ENCODE data around the gene FAIM. TPM values are rescaled to one million over a fixed set of nuclear protein-coding genes. Genes with fewer than 3 reads are reported as not detected.
"Not testable (repeated sequence)": the region's sequence is repeated elsewhere in the genome, so short reads cannot be mapped to it uniquely, and the experiment has no call there.

FAIM gene
- total RNA-seq, 1 experiment from 2014 or later: 15.0 TPM

DNA sequence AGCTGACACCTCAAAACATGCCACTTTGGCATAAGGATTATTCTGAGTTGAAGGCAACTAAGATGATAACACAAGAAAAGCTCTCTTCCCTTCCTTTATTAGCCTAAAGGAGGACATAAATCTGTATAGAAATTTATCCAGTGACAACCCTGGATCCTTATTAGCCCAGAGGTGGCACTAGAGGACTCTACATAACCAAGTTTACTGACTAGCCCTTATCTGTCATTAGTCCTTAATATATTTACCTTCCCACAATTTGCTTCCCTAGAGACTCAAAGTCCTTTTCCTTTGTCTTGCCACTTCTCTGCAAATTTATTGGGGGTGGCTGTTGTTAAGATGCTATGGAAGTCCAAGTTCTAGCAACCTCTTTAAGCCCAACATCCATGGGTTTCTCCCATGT is 41.2 kb upstream of the FAIM start:
- ChIA-PET POLR2A (interaction anchor here (1.0 kb wide), 1 partner anchor 14 kb away, joined by 3 read pairs; no protein-coding TSS in a partner anchor), CTCF (interaction anchor here (0.6 to 1.2 kb wide), 2 partner anchors 29 to 217 kb away, joined by 4 read pairs; no protein-coding TSS in a partner anchor)
- DNase-seq (ENCODE audit: unreplicated experiment): no peak
- TF ChIP-seq, protein P1, sequence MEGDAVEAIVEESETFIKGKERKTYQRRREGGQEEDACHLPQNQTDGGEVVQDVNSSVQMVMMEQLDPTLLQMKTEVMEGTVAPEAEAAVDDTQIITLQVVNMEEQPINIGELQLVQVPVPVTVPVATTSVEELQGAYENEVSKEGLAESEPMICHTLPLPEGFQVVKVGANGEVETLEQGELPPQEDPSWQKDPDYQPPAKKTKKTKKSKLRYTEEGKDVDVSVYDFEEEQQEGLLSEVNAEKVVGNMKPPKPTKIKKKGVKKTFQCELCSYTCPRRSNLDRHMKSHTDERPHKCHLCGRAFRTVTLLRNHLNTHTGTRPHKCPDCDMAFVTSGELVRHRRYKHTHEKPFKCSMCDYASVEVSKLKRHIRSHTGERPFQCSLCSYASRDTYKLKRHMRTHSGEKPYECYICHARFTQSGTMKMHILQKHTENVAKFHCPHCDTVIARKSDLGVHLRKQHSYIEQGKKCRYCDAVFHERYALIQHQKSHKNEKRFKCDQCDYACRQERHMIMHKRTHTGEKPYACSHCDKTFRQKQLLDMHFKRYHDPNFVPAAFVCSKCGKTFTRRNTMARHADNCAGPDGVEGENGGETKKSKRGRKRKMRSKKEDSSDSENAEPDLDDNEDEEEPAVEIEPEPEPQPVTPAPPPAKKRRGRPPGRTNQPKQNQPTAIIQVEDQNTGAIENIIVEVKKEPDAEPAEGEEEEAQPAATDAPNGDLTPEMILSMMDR (IDR thresholded peaks at IDR 0.05; ENCODE audit: unreplicated experiment): no peak
- Mint-ChIP-seq H3K4me3 (ENCODE audit: unreplicated experiment) (no peak overlapping the region), H3K36me3 (ENCODE audit: insufficient read depth, unreplicated experiment) (peaks cover 16% of the 10 kb centered on the region), H3K4me1 (ENCODE audit: insufficient read depth, unreplicated experiment) (no peaks in the 10 kb centered on the region), H3K9me3 (ENCODE audit: unreplicated experiment) (no peaks in the 10 kb centered on the region), H3K27ac (ENCODE audit: low read depth, unreplicated experiment) (no peak overlapping the region), H3K27me3 (ENCODE audit: insufficient read depth, unreplicated experiment) (no peaks in the 10 kb centered on the region)
- intact Hi-C loops (cut with micrococcal nuclease): no loop called here
- BruUV-seq (replicated peaks): no TSS peak

DNA sequence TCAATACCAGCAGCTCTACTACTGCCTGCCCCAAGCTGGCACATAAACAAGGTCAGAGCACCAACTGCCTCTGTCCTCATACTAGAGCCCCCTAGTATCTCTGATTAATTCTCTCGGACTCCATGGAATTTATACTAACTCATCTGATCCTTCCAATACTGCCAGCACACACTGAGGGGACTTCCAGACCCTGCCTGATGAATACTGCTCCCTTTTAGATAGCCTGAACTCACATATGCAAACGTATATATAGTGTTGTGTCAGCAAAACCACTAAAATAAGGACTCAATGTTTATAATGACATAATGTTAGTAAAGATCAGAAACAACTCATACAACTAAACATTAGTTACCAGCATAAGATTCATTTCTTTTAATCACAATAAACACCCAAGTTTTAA is 39.5 kb upstream of the FAIM start:
- CTCF ChIA-PET: interaction anchor here (0.9 to 1.2 kb wide), 3 partner anchors 25 to 152 kb away, joined by 3 to 4 read pairs (median 3); partner anchors contain the start of gene CEP70
- TF ChIP-seq, protein P1 (IDR thresholded peaks at IDR 0.05; ENCODE audit: unreplicated experiment): no peak
- no TSS peak for BruUV-seq (replicated peaks)
- H3K27me3 Mint-ChIP-seq (ENCODE audit: insufficient read depth, unreplicated experiment): no peaks in the 10 kb centered on the region
- no peak overlapping the region for H3K27ac Mint-ChIP-seq (ENCODE audit: low read depth, unreplicated experiment)
- no peaks in the 10 kb centered on the region for H3K4me1 Mint-ChIP-seq (ENCODE audit: insufficient read depth, unreplicated experiment)
- no peak for DNase-seq (ENCODE audit: unreplicated experiment)
- H3K36me3 Mint-ChIP-seq (ENCODE audit: insufficient read depth, unreplicated experiment): peaks cover 24% of the 10 kb centered on the region
- H3K4me3 Mint-ChIP-seq (ENCODE audit: unreplicated experiment): no peak overlapping the region
- intact Hi-C loops (cut with micrococcal nuclease): no loop called here
- H3K9me3 Mint-ChIP-seq (ENCODE audit: unreplicated experiment): no peaks in the 10 kb centered on the region
- POLR2A ChIA-PET: no interaction called here

DNA sequence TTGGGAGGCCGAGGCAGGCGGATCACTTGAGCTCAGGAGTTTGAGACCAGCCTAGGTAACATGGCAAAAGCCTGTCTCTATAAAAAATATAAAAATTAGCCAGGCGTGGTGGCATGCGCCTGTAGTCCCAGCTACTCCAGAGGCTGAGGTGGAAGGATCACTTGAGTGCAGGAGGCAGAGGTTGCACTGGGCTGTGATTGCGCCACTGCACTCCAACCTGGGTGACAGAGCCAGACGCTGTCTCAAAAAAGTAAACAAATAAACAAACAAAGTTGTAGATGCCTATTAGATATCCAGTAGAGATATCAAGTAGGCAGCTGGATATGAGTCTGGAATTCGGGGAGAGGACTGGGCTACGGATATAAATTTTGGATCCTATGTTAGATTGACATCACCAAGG is 38.9 kb upstream of the FAIM start:
- BruUV-seq (replicated peaks); POLR2A ChIA-PET; H3K27me3 Mint-ChIP-seq (ENCODE audit: insufficient read depth, unreplicated experiment); H3K9me3 Mint-ChIP-seq (ENCODE audit: unreplicated experiment); DNase-seq (ENCODE audit: unreplicated experiment); H3K4me3 Mint-ChIP-seq (ENCODE audit: unreplicated experiment); H3K27ac Mint-ChIP-seq (ENCODE audit: low read depth, unreplicated experiment); H3K4me1 Mint-ChIP-seq (ENCODE audit: insufficient read depth, unreplicated experiment); intact Hi-C loops (cut with micrococcal nuclease): not testable (repeated sequence)
- CTCF ChIA-PET: interaction anchor here (0.6 to 1.4 kb wide), 2 partner anchors 182 to 346 kb away, joined by 3 to 5 read pairs; no protein-coding TSS in a partner anchor
- peaks cover 24% of the 10 kb centered on the region for H3K36me3 Mint-ChIP-seq (ENCODE audit: insufficient read depth, unreplicated experiment)

DNA sequence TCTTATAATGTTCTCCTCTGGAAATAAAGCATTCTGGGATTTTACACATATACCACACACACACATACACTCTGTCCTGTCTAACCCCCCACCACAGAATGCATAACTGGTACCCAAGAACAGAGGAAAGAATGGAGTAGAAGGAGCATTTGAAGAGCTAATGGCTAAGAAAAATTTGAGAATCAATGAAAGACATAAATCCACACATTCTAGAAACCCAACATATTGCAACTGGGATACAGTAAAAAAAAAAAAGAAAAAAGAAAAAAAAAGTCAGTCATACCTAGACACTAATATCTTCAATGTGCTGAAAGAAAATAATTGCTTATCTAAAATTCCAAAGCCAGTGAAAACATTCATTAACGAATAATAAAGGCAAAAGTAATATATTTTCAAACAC is 35.4 kb upstream of the FAIM start:
- no peak for DNase-seq (ENCODE audit: unreplicated experiment)
- no peaks in the 10 kb centered on the region for H3K4me1 Mint-ChIP-seq (ENCODE audit: insufficient read depth, unreplicated experiment)
- peaks cover 31% of the 10 kb centered on the region for H3K36me3 Mint-ChIP-seq (ENCODE audit: insufficient read depth, unreplicated experiment)
- no peaks in the 10 kb centered on the region for H3K27me3 Mint-ChIP-seq (ENCODE audit: insufficient read depth, unreplicated experiment)
- H3K4me3 Mint-ChIP-seq (ENCODE audit: unreplicated experiment): no peak overlapping the region
- POLR2A ChIA-PET: no interaction called here
- H3K27ac Mint-ChIP-seq (ENCODE audit: low read depth, unreplicated experiment): no peak overlapping the region
- CTCF ChIA-PET: interaction anchor here (0.6 to 0.7 kb wide), 3 partner anchors 18 to 1657 kb away, joined by 3 to 6 read pairs (median 3); no protein-coding TSS in a partner anchor
- intact Hi-C loops (cut with micrococcal nuclease): no loop called here
- no TSS peak for BruUV-seq (replicated peaks)
- TF ChIP-seq, protein P1 (IDR thresholded peaks at IDR 0.05; ENCODE audit: unreplicated experiment): no peak
- peaks cover 8% of the 10 kb centered on the region for H3K9me3 Mint-ChIP-seq (ENCODE audit: unreplicated experiment)

DNA sequence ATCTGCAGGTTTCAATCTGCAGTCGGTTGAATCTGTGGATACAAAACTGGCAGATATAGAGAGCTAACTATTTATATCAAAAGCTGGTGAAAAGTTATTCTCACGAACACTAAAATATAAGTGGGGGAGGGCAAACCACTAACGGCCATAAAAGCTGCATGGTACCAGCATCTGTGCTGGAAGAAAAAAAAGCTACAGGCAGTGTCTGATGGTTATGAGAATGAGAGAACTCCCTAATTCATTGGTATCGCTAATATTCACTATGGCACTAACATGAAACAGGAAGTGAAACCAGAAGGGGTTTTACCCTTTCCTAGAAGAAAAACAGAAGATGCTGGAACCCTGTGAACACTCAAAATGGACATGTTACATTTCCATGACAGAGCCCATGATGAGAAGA is 30.4 kb upstream of the FAIM start:
- intact Hi-C loops (cut with micrococcal nuclease): no loop called here
- Mint-ChIP-seq H3K4me3 (ENCODE audit: unreplicated experiment) (no peak overlapping the region), H3K4me1 (ENCODE audit: insufficient read depth, unreplicated experiment) (peaks cover under 1% of the 10 kb centered on the region), H3K27me3 (ENCODE audit: insufficient read depth, unreplicated experiment) (no peaks in the 10 kb centered on the region), H3K9me3 (ENCODE audit: unreplicated experiment) (peaks cover 8% of the 10 kb centered on the region), H3K27ac (ENCODE audit: low read depth, unreplicated experiment) (no peak overlapping the region), H3K36me3 (ENCODE audit: insufficient read depth, unreplicated experiment) (peaks cover 9% of the 10 kb centered on the region)
- TF ChIP-seq, protein P1 (IDR thresholded peaks at IDR 0.05; ENCODE audit: unreplicated experiment): no peak
- ChIA-PET CTCF (no interaction called here), POLR2A (interaction anchor here (2.1 kb wide), 1 partner anchor 16 kb away, joined by 6 read pairs; the partner anchor contains the start of gene CEP70)
- no peak for DNase-seq (ENCODE audit: unreplicated experiment)
- no TSS peak for BruUV-seq (replicated peaks)

Data from MCF 10A (cell line).